Esophagus squamous epithelium (tissue), 4 donors: ENCODE data around the gene SYTL5.

ENCODE experiments used
- POLR2A ChIP-seq, 4 donors: fragments of 450-650 bp; IDR thresholded peaks; one replicate each; pipeline ENCODE4 v1.6.1; 2017; ENCODE audit warnings: antibody characterized with exemption in 4 of 4, mild to moderate bottlenecking in 4 of 4, moderate library complexity in 3 of 4
- TF ChIP-seq, protein P1 (sequence below), 6 experiments: fragments of 450-650 bp in 4 of 6; fragments of 200-600 bp in 2 of 6; sonication (generic) in 2 of 6; IDR thresholded peaks; one replicate each; pipeline ENCODE4 v1.5.1; 2016 to 2019; ENCODE audit warnings: antibody characterized with exemption in 6 of 6, mild to moderate bottlenecking in 4 of 6, moderate library complexity in 4 of 6

GRCh38 chrX:37976153-37976552 lies 30.2 kb upstream of the SYTL5 start:
- TF ChIP-seq, protein P1, sequence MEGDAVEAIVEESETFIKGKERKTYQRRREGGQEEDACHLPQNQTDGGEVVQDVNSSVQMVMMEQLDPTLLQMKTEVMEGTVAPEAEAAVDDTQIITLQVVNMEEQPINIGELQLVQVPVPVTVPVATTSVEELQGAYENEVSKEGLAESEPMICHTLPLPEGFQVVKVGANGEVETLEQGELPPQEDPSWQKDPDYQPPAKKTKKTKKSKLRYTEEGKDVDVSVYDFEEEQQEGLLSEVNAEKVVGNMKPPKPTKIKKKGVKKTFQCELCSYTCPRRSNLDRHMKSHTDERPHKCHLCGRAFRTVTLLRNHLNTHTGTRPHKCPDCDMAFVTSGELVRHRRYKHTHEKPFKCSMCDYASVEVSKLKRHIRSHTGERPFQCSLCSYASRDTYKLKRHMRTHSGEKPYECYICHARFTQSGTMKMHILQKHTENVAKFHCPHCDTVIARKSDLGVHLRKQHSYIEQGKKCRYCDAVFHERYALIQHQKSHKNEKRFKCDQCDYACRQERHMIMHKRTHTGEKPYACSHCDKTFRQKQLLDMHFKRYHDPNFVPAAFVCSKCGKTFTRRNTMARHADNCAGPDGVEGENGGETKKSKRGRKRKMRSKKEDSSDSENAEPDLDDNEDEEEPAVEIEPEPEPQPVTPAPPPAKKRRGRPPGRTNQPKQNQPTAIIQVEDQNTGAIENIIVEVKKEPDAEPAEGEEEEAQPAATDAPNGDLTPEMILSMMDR (IDR thresholded peaks at IDR 0.05): no peak
- no peak for TF ChIP-seq POLR2A (IDR thresholded peaks at IDR 0.05)
